H9 (cell line): ENCODE data around the gene PJVK. TPM values are rescaled to one million over a fixed set of nuclear protein-coding genes. Genes with fewer than 3 reads are reported as not detected.

ENCODE experiments used
- DNase-seq: peaks from one replicate; pipeline ENCODE4 v3.0.0-alpha.2; 2017
- H2AFZ ChIP-seq: one replicate; pipeline ENCODE4 v1.6.1; 2013; ENCODE audit warnings: mild to moderate bottlenecking, low read length, control low read depth, moderate library complexity
- H2AK5ac ChIP-seq: 2 replicates; pipeline ENCODE4 v1.6.1; 2013; ENCODE audit warnings: low read length, control low read depth, mixed read lengths; ENCODE audit not compliant: insufficient read length
- H2BK120ac ChIP-seq: one replicate; pipeline ENCODE4 v1.6.1; 2013; ENCODE audit warnings: low read depth, mild to moderate bottlenecking, low read length, control low read depth, inconsistent platforms; ENCODE audit not compliant: poor library complexity, severe bottlenecking
- H2BK12ac ChIP-seq: 2 replicates; pipeline ENCODE4 v1.6.1; 2013; ENCODE audit warnings: low read length, control low read depth, mixed read lengths, low read depth; ENCODE audit not compliant: insufficient read length
- H2BK15ac ChIP-seq: 2 replicates; pipeline ENCODE4 v1.6.1; 2013; ENCODE audit warnings: low read depth, low read length, control low read depth
- H2BK20ac ChIP-seq: one replicate; pipeline ENCODE4 v1.6.1; 2013; ENCODE audit warnings: low read depth, mild to moderate bottlenecking, low read length, control low read depth, inconsistent platforms; ENCODE audit not compliant: poor library complexity, severe bottlenecking
- H2BK5ac ChIP-seq: 2 replicates; pipeline ENCODE4 v1.6.1; 2013; ENCODE audit warnings: low read length, control low read depth, mixed read lengths; ENCODE audit not compliant: insufficient read length
- H3K14ac ChIP-seq: 2 replicates; pipeline ENCODE4 v1.6.1; 2013; ENCODE audit warnings: low read length, control low read depth; ENCODE audit not compliant: insufficient read depth
- H3K18ac ChIP-seq: 2 replicates; pipeline ENCODE4 v1.6.1; 2013; ENCODE audit warnings: low read depth, mild to moderate bottlenecking, mixed read lengths, low read length, control low read depth; ENCODE audit not compliant: insufficient read length
- H3K23ac ChIP-seq: 2 replicates; pipeline ENCODE4 v1.6.1; 2013; ENCODE audit warnings: low read length, control low read depth, mixed read lengths, low read depth; ENCODE audit not compliant: insufficient read length
- H3K23me2 ChIP-seq: 2 replicates; pipeline ENCODE4 v1.6.1; 2013; ENCODE audit warnings: low read depth, mild to moderate bottlenecking, mixed read lengths, low read length, control low read depth; ENCODE audit not compliant: insufficient read length, poor library complexity, severe bottlenecking
- H3K27ac ChIP-seq: 2 replicates; pipeline ENCODE4 v1.5.1; 2013; ENCODE audit warnings: low read length, control low read depth, mixed read lengths, low read depth; ENCODE audit not compliant: insufficient read length
- H3K27me3 ChIP-seq: 2 replicates; pipeline ENCODE4 v1.6.1; 2013; ENCODE audit warnings: low read length, control low read depth, inconsistent platforms; ENCODE audit not compliant: insufficient read depth
- H3K4ac ChIP-seq: 2 replicates; pipeline ENCODE4 v1.6.1; 2013; ENCODE audit warnings: low read depth, mild to moderate bottlenecking, control low read depth, inconsistent platforms, low read length, moderate library complexity
- H3K4me1 ChIP-seq: 2 replicates; pipeline ENCODE4 v1.6.1; 2013; ENCODE audit warnings: low read length, control low read depth, inconsistent platforms; ENCODE audit not compliant: insufficient read depth
- H3K4me2 ChIP-seq: 2 replicates; pipeline ENCODE4 v1.6.1; 2013; ENCODE audit warnings: low read length, control low read depth, mixed read lengths; ENCODE audit not compliant: insufficient read length, insufficient read depth
- H3K56ac ChIP-seq: 2 replicates; pipeline ENCODE4 v1.6.1; 2013; ENCODE audit warnings: low read depth, mild to moderate bottlenecking, mixed read lengths, low read length, control low read depth; ENCODE audit not compliant: insufficient read length
- H3K79me1 ChIP-seq: 2 replicates; pipeline ENCODE4 v1.6.1; 2013; ENCODE audit warnings: low read depth, mild to moderate bottlenecking, moderate library complexity, low read length, control low read depth, inconsistent platforms; ENCODE audit not compliant: insufficient read depth, poor library complexity, severe bottlenecking
- H3K79me2 ChIP-seq: 2 replicates; pipeline ENCODE4 v1.6.1; 2013; ENCODE audit warnings: low read length, control low read depth, inconsistent platforms; ENCODE audit not compliant: insufficient read depth
- H3K9ac ChIP-seq: 2 replicates; pipeline ENCODE4 v1.6.1; 2013; ENCODE audit warnings: low read length, control low read depth, mixed read lengths; ENCODE audit not compliant: insufficient read length; ENCODE audit errors: extremely low read depth
- H3K9me3 ChIP-seq: one replicate; pipeline ENCODE4 v1.6.1; 2013; ENCODE audit warnings: low read depth, low read length, inconsistent platforms; ENCODE audit not compliant: control insufficient read depth
- H3T11ph ChIP-seq: one replicate; pipeline ENCODE4 v1.6.1; 2013; ENCODE audit warnings: mild to moderate bottlenecking, low read length, control low read depth, inconsistent platforms
- H4K20me1 ChIP-seq: one replicate; pipeline ENCODE4 v1.6.1; 2013; ENCODE audit not compliant: control insufficient read depth, insufficient read length, insufficient read depth
- H4K5ac ChIP-seq: 2 replicates; pipeline ENCODE4 v1.6.1; 2013; ENCODE audit warnings: low read depth, mild to moderate bottlenecking, mixed read lengths, low read length, control low read depth; ENCODE audit not compliant: insufficient read length
- H4K8ac ChIP-seq: replicated peaks from 2 replicates; pipeline ENCODE4 v1.6.1; 2013; ENCODE audit warnings: low read length, control low read depth, mixed read lengths, low read depth; ENCODE audit not compliant: insufficient read length
- H4K91ac ChIP-seq: 2 replicates; pipeline ENCODE4 v1.6.1; 2013; ENCODE audit warnings: low read depth, mild to moderate bottlenecking, moderate library complexity, mixed read lengths, low read length, control low read depth; ENCODE audit not compliant: insufficient read length
- H3K27ac Mint-ChIP-seq, 3 experiments: 2 replicates in 2 of 3; 3 replicates in 1 of 3; pipeline ENCODE4 v1.8.0; 2020 to 2021; ENCODE audit warnings: mixed read lengths in 3 of 3, mild to moderate bottlenecking in 1 of 3, moderate library complexity in 1 of 3
- H3K27me3 Mint-ChIP-seq: 2 replicates; pipeline ENCODE4 v1.8.0; 2021; ENCODE audit warnings: low read depth, mild to moderate bottlenecking, moderate library complexity, mixed read lengths
- H3K36me3 Mint-ChIP-seq, 3 experiments: 2 replicates in 2 of 3; 3 replicates in 1 of 3; pipeline ENCODE4 v1.8.0; 2020 to 2021; ENCODE audit warnings: low read depth in 3 of 3, mixed read lengths in 3 of 3; ENCODE audit not compliant: insufficient read depth in 1 of 3
- H3K4me1 Mint-ChIP-seq, 2 experiments: 2 replicates each; pipeline ENCODE4 v1.8.0; 2020; ENCODE audit warnings: mixed read lengths in 2 of 2
- H3K4me3 Mint-ChIP-seq, 2 experiments: 2 replicates in 1 of 2; 3 replicates in 1 of 2; pipeline ENCODE4 v1.8.0; 2020 to 2021; ENCODE audit warnings: mild to moderate bottlenecking in 2 of 2, mixed read lengths in 2 of 2, moderate library complexity in 1 of 2
- H3K9me3 Mint-ChIP-seq, 2 experiments: 2 replicates in 1 of 2; 3 replicates in 1 of 2; pipeline ENCODE4 v1.8.0; 2020; ENCODE audit warnings: mild to moderate bottlenecking in 2 of 2, mixed read lengths in 2 of 2, moderate library complexity in 1 of 2
- CTCF ChIP-seq: fragments of 200-600 bp; sonication (generic); conservative IDR thresholded peaks from 3 replicates; pipeline ENCODE4 v1.8.0; 2021; ENCODE audit warnings: antibody characterized with exemption, mild to moderate bottlenecking
- WGBS: extraction: QIAGEN DNeasy Blood & Tissue Kit; methylation state at CpG from one replicate; pipeline ENCODE4 v1.1.7; 2013; ENCODE audit warnings: missing lambda C conversion rate, low lambda C conversion rate, mixed read lengths; ENCODE audit not compliant: insufficient read length; ENCODE audit errors: extremely low coverage; 5-methylcytosine and 5-hydroxymethylcytosine counted together
- long read RNA-seq: library from polyadenylated mRNA; unstranded; transcript quantifications from one replicate; pipeline ENCODE4 v2.0.0, GENCODE V29; 2020
- total RNA-seq: library from RNA; stranded (reverse); gene quantifications from 2 replicates; pipeline ENCODE4 v1.2.1, GENCODE V29; 2021

The PJVK gene
- 4.0 and 4.7 TPM in 2 replicates for total RNA-seq
- long read RNA-seq, partial matches to known transcripts = 0 of 8 reads
- long read RNA-seq, other reads (novel, unspliced or antisense) = 8 of 8 reads

- no CpG with 5 or more reads among the region's 76 CpGs for whole genome bisulfite sequencing
- H4K91ac ChIP-seq = peak within 1 kb of the TSS; percentile 64
- H2BK5ac ChIP-seq = peak within 1 kb of the TSS; percentile 2
- no peaks in the 10 kb centered on the region for H3K4me1 ChIP-seq
- H3K4ac ChIP-seq = peak within 1 kb of the TSS; percentile 8; the same call in 1 of the 2 replicates
- Mint-ChIP-seq H3K27me3 (no peaks in the 10 kb centered on the region), H3K36me3 (peaks cover 14 to 32% (median 27%) of the 10 kb centered on the region in 3 experiments; a peak in 5 of 7 replicates), H3K4me1 (peaks cover 19 to 22% of the 10 kb centered on the region in 2 experiments), H3K9me3 (no peaks in the 10 kb centered on the region), H3K4me3 (peak within 1 kb of the TSS; percentile 83 to 90), H3K27ac (peak within 1 kb of the TSS; percentile 99 to 100 (median 100))
- no peak within 1 kb of the TSS for H2BK20ac ChIP-seq
- H2BK12ac ChIP-seq = no peak within 1 kb of the TSS
- H3K14ac ChIP-seq = peak within 1 kb of the TSS; percentile 99
- peak within 1 kb of the TSS; percentile 91 for H3K9ac ChIP-seq
- no peak within 1 kb of the TSS for H2BK15ac ChIP-seq
- peak within 1 kb of the TSS; percentile 98 for H3K4me2 ChIP-seq
- H4K8ac ChIP-seq = peak within 1 kb of the TSS; percentile 34
- peak within 1 kb of the TSS; percentile 21 for H4K5ac ChIP-seq
- no peak within 1 kb of the TSS for H3K23ac ChIP-seq
- TF ChIP-seq CTCF = no peak
- no peaks in the 10 kb centered on the region for H4K20me1 ChIP-seq
- peak; percentile 97 for DNase-seq
- peaks cover 6% of the 10 kb centered on the region; the same call in 1 of the 2 replicates for H3K79me2 ChIP-seq
- H3K27me3 ChIP-seq = no peaks in the 10 kb centered on the region
- H3K27ac ChIP-seq = peak within 1 kb of the TSS; percentile 72
- peaks cover 9% of the 10 kb centered on the region for H3K23me2 ChIP-seq
- H3K9me3 ChIP-seq = no peaks in the 10 kb centered on the region
- no peak within 1 kb of the TSS for H2AFZ ChIP-seq
- peak within 1 kb of the TSS; percentile 14 for H2BK120ac ChIP-seq
- H3K18ac ChIP-seq = peak within 1 kb of the TSS; percentile 98
- no peak within 1 kb of the TSS for H3K56ac ChIP-seq
- no peak within 1 kb of the TSS for H2AK5ac ChIP-seq
- H3K79me1 ChIP-seq = no peaks in the 10 kb centered on the region
- H3T11ph ChIP-seq = no peak within 1 kb of the TSS
Observed at GRCh38 chr2:178450774-178451525, at the start of gene PJVK, which contains the start of gene PRKRA. PJVK (plus strand) TSS chr2:178451378; CDS start chr2:178453410, 2,032 bp downstream. PRKRA (minus strand) TSS chr2:178451175; CDS start chr2:178451030, 145 bp downstream.
